Lower lobe of right lung (tissue), 2 donors: ENCODE measurements around the gene ACTN1. TPM values are rescaled to one million over a fixed set of nuclear protein-coding genes. Genes with fewer than 3 reads are reported as not detected.

Experiments used
- ATAC-seq, 2 donors: fragments of 200-7000 bp; cut with Tn5 transposase; one replicate each; pipeline ENCODE4 v1.9.1; 2020 to 2022; ENCODE audit warnings: mild to moderate bottlenecking in 2 of 2, moderate library complexity in 2 of 2
- DNase-seq: peaks from one replicate; pipeline ENCODE4 v3.0.0-alpha.2; 2020
- H3K27ac ChIP-seq: fragments of 200-600 bp; one replicate; pipeline ENCODE4 v1.8.0; 2022
- H3K27me3 ChIP-seq: fragments of 200-600 bp; one replicate; pipeline ENCODE4 v1.8.0; 2022; ENCODE audit warnings: low read depth
- H3K36me3 ChIP-seq: fragments of 200-600 bp; one replicate; pipeline ENCODE4 v1.8.0; 2022; ENCODE audit warnings: mild to moderate bottlenecking
- H3K4me1 ChIP-seq: fragments of 200-600 bp; one replicate; pipeline ENCODE4 v1.8.0; 2022
- H3K4me3 ChIP-seq: fragments of 200-600 bp; one replicate; pipeline ENCODE4 v1.8.0; 2022; ENCODE audit warnings: mild to moderate bottlenecking
- H3K9me3 ChIP-seq: fragments of 200-600 bp; one replicate; pipeline ENCODE4 v1.8.0; 2022
- CTCF ChIP-seq: fragments of 200-600 bp; IDR thresholded peaks from one replicate; pipeline ENCODE4 v1.8.0; 2022; ENCODE audit warnings: antibody characterized with exemption, mild to moderate bottlenecking
- intact Hi-C: fragments of 100-400 bp; cut with DNase I; formaldehyde crosslinking; loops from one replicate; pipeline ENCODE4 v1.11.0; 2022
- total RNA-seq: library from RNA; stranded (reverse); fragmentation: NEBNext Ultra II Directional; extraction: Animal tissue kit (Norgen Biotek cat#: 25700); gene quantifications from one replicate; pipeline ENCODE4 v1.2.1, GENCODE V29; 2021
- donor health status: DM: no; HTN: yes; CAD: no; lungs with severe emphysema.

ACTN1 gene
- total RNA-seq, 1 donor from 2014 or later: 124 TPM

- DNase-seq (no peak), ATAC-seq (no peak)
- Histone ChIP-seq H3K27ac (no peak overlapping the region), H3K4me1 (no peaks in the 10 kb centered on the region), H3K4me3 (no peak overlapping the region), H3K27me3 (no peaks in the 10 kb centered on the region), H3K36me3 (peaks cover 98% of the 10 kb centered on the region), H3K9me3 (no peaks in the 10 kb centered on the region)
- intact Hi-C loops: no loop called here
- TF ChIP-seq CTCF: no peak
Measured at GRCh38 chr14:68877993-68878575, 101.0 kb downstream of the ACTN1 start.

- no peak for TF ChIP-seq CTCF
- peaks cover 98% of the 10 kb centered on the region for H3K36me3 ChIP-seq
- intact Hi-C loops: no loop called here
- no peak overlapping the region for H3K27ac ChIP-seq
- no peaks in the 10 kb centered on the region for H3K9me3 ChIP-seq
- DNase-seq (no peak), ATAC-seq (no peak)
- H3K4me1 ChIP-seq: no peaks in the 10 kb centered on the region
- H3K27me3 ChIP-seq: no peaks in the 10 kb centered on the region
- H3K4me3 ChIP-seq: no peak overlapping the region
Measured at GRCh38 chr14:68876976-68877375, 102.1 kb downstream of the ACTN1 start.

- no peak for DNase-seq
- ATAC-seq: peak in 1 of 2 donors; percentile 13
- Histone ChIP-seq H3K9me3 (no peaks in the 10 kb centered on the region), H3K4me3 (no peak overlapping the region), H3K27ac (no peak overlapping the region), H3K36me3 (peaks cover 85% of the 10 kb centered on the region), H3K4me1 (no peaks in the 10 kb centered on the region), H3K27me3 (no peaks in the 10 kb centered on the region)
- intact Hi-C loops: no loop called here
- TF ChIP-seq CTCF: no peak
Measured at GRCh38 chr14:68874746-68875155, 104.4 kb downstream of the ACTN1 start.

- Histone ChIP-seq H3K9me3 (no peaks in the 10 kb centered on the region), H3K36me3 (peaks cover 71% of the 10 kb centered on the region), H3K27ac (no peak overlapping the region), H3K4me3 (no peak overlapping the region), H3K4me1 (no peaks in the 10 kb centered on the region), H3K27me3 (no peaks in the 10 kb centered on the region)
- intact Hi-C loops: no loop called here
- TF ChIP-seq CTCF: no peak
- DNase-seq: no peak
- no peak for ATAC-seq
Measured at GRCh38 chr14:68873376-68873775, 105.7 kb downstream of the ACTN1 start.

- no peaks in the 10 kb centered on the region for H3K4me1 ChIP-seq
- no peaks in the 10 kb centered on the region for H3K27me3 ChIP-seq
- intact Hi-C loops: no loop called here
- DNase-seq: no peak
- no peak for TF ChIP-seq CTCF
- H3K9me3 ChIP-seq: no peaks in the 10 kb centered on the region
- H3K27ac ChIP-seq: no peak overlapping the region
- no peak overlapping the region for H3K4me3 ChIP-seq
- ATAC-seq: no peak
- peaks cover 51% of the 10 kb centered on the region for H3K36me3 ChIP-seq
Measured at GRCh38 chr14:68871392-68871791, 107.7 kb downstream of the ACTN1 start.
